Mucosa of descending colon (tissue), 3 donors: ENCODE measurements around the gene ASNSD1. TPM values are rescaled to one million over a fixed set of nuclear protein-coding genes. Genes with fewer than 3 reads are reported as not detected.
"Not testable (repeated sequence)": the region's sequence is repeated elsewhere in the genome, so short reads cannot be mapped to it uniquely, and the experiment has no call there.

Experiments used
- ATAC-seq: fragments of 200-7000 bp; cut with Tn5 transposase; one replicate; pipeline ENCODE4 v1.9.1; 2020; ENCODE audit warnings: mild to moderate bottlenecking, moderate library complexity
- DNase-seq, 3 donors: peaks; one replicate each; pipeline ENCODE4 v3.0.0-alpha.2; 2020
- H3K36me3 ChIP-seq: fragments of 200-600 bp; one replicate; pipeline ENCODE4 v1.8.0; 2021; ENCODE audit warnings: low read depth, mild to moderate bottlenecking
- H3K4me1 ChIP-seq: fragments of 200-600 bp; one replicate; pipeline ENCODE4 v1.8.0; 2021; ENCODE audit warnings: low read depth, mild to moderate bottlenecking
- H3K4me3 ChIP-seq: fragments of 200-600 bp; one replicate; pipeline ENCODE4 v1.8.0; 2021; ENCODE audit warnings: mild to moderate bottlenecking
- H3K9me3 ChIP-seq: fragments of 200-600 bp; one replicate; pipeline ENCODE4 v1.8.0; 2021; ENCODE audit warnings: mild to moderate bottlenecking
- CTCF ChIP-seq: fragments of 200-600 bp; IDR thresholded peaks from one replicate; pipeline ENCODE4 v1.8.0; 2022; ENCODE audit warnings: antibody characterized with exemption, mild to moderate bottlenecking
- intact Hi-C, 2 donors: fragments of 100-400 bp; cut with DNase I in 1 of 2; cut with micrococcal nuclease in 1 of 2; formaldehyde crosslinking; loops; one replicate each; pipeline versions ENCODE4 v1.11.0 to v1.11.1; 2022; cut with DNase I, micrococcal nuclease
- total RNA-seq, 3 donors: library from RNA; stranded (reverse); fragmentation: NEBNext Ultra II Directional in 2 of 3; extraction: Animal tissue kit (Norgen Biotek cat#: 25700) in 2 of 3; gene quantifications; one replicate each; pipeline versions ENCODE4 v1.2.1 to v1.2.4, GENCODE V29; 2021 to 2023
- donor health status: DM: no; HTN: no; CAD: no; lungs with moderate emphysema.
- donor health status: DM: no; HTN: no; CAD: no.
- donor health status: DM: no; HTN: yes; CAD: no.

ASNSD1 gene
- total RNA-seq, 3 donors from 2014 or later: 19.0 to 40.2 (median 19.1) TPM

- no peak for DNase-seq
- Histone ChIP-seq H3K36me3 (no peaks in the 10 kb centered on the region), H3K9me3 (no peaks in the 10 kb centered on the region), H3K4me3 (no peak overlapping the region), H3K4me1 (peaks cover 7% of the 10 kb centered on the region)
- TF ChIP-seq CTCF: no peak
- ATAC-seq: no peak
- intact Hi-C loops: loop anchor here in 1 of 2 donors (5.0 to 10.0 kb wide), 2 partner anchors 38 to 105 kb away; partner anchors contain the start of gene OSGEPL1
Measured at GRCh38 chr2:189659734-189660133, 1.5 kb upstream of the ASNSD1 start.

GRCh38 chr2:189660803-189661147 lies 484 bp upstream of the ASNSD1 start:
- ATAC-seq (no peak), DNase-seq (no peak)
- H3K4me1 ChIP-seq: peaks cover 7% of the 10 kb centered on the region

GRCh38 chr2:189661957-189662321 lies 680 bp downstream of the ASNSD1 start:
- no peak for TF ChIP-seq CTCF
- Histone ChIP-seq H3K4me3 (peak overlapping the region; percentile 73), H3K9me3 (no peaks in the 10 kb centered on the region), H3K4me1 (peaks cover 7% of the 10 kb centered on the region), H3K36me3 (no peaks in the 10 kb centered on the region)
- intact Hi-C loops: loop anchor here in 1 of 2 donors (5.0 to 10.0 kb wide), 2 partner anchors 35 to 103 kb away; partner anchors contain the start of gene OSGEPL1
- DNase-seq (no peak), ATAC-seq (no peak)

More at GRCh38 chr2:189660803-189661147, 484 bp upstream of the ASNSD1 start:
- intact Hi-C loops: loop anchor here in 1 of 2 donors (5.0 to 10.0 kb wide), 2 partner anchors 37 to 104 kb away; partner anchors contain the start of gene OSGEPL1
- Histone ChIP-seq H3K9me3 (no peaks in the 10 kb centered on the region), H3K36me3 (no peaks in the 10 kb centered on the region), H3K4me3 (no peak overlapping the region)
- TF ChIP-seq CTCF: no peak

- TF ChIP-seq CTCF: no peak
- H3K4me1 ChIP-seq: peaks cover 7% of the 10 kb centered on the region
- intact Hi-C loops: loop anchor here in 1 of 2 donors (5.0 to 10.0 kb wide), 2 partner anchors 35 to 102 kb away; partner anchors contain the start of gene OSGEPL1
Measured at GRCh38 chr2:189662669-189663226, 1.5 kb downstream of the ASNSD1 start.

GRCh38 chr2:189663319-189663718 lies 2.1 kb downstream of the ASNSD1 start:
- not testable (repeated sequence) for DNase-seq, H3K4me3 ChIP-seq, H3K9me3 ChIP-seq, H3K4me1 ChIP-seq, ATAC-seq, H3K36me3 ChIP-seq
- intact Hi-C loops: loop anchor here in 1 of 2 donors (5.0 to 10.0 kb wide), 2 partner anchors 34 to 101 kb away; partner anchors contain the start of gene OSGEPL1

More at GRCh38 chr2:189662669-189663226, 1.5 kb downstream of the ASNSD1 start:
- H3K9me3 ChIP-seq: no peaks in the 10 kb centered on the region
- H3K36me3 ChIP-seq: no peaks in the 10 kb centered on the region
- ATAC-seq: no peak
- DNase-seq: no peak
- H3K4me3 ChIP-seq: no peak overlapping the region

GRCh38 chr2:189669913-189670312 lies 8.7 kb downstream of the ASNSD1 start:
- TF ChIP-seq CTCF: no peak
- ATAC-seq (no peak), DNase-seq (no peak)
- intact Hi-C loops: loop anchor here in 1 of 2 donors (10.0 kb wide), 1 partner anchor 95 kb away; the partner anchor contains the start of gene OSGEPL1
- Histone ChIP-seq H3K36me3 (no peaks in the 10 kb centered on the region), H3K4me1 (no peaks in the 10 kb centered on the region), H3K4me3 (no peak overlapping the region), H3K9me3 (no peaks in the 10 kb centered on the region)
